Stomach (tissue), 9 donors: ENCODE measurements around the gene NAA11. TPM values are rescaled to one million over a fixed set of nuclear protein-coding genes. Genes with fewer than 3 reads are reported as not detected.

ENCODE experiments used
- DNase-seq, 2 donors: peaks; one replicate each; pipeline versions ENCODE4 v3.0.0 to v3.0.0-alpha.2; 2013 to 2019
- H3K27ac ChIP-seq, 5 donors: fragments of 200-600 bp in 4 of 5; sonication (generic) in 4 of 5; one replicate each; pipeline ENCODE4 v1.5.1; 2013 to 2019; ENCODE audit warnings: mild to moderate bottlenecking in 1 of 5, moderate library complexity in 1 of 5
- H3K27me3 ChIP-seq, 3 donors: fragments of 200-600 bp; sonication (generic); one replicate each; pipeline ENCODE4 v1.5.1; 2017 to 2019; ENCODE audit warnings: mixed run types in 1 of 3
- H3K36me3 ChIP-seq, 4 donors: fragments of 200-600 bp; sonication (generic); 1 replicate in 3 of 4; 2 replicates in 1 of 4; pipeline ENCODE4 v1.5.1; 2016 to 2019
- H3K4me1 ChIP-seq, 4 donors: fragments of 200-600 bp; sonication (generic); one replicate each; pipeline ENCODE4 v1.5.1; 2016 to 2019
- H3K4me3 ChIP-seq, 4 donors: fragments of 200-600 bp; sonication (generic) in 3 of 4; one replicate each; pipeline ENCODE4 v1.5.1; 2016 to 2019; ENCODE audit warnings: mild to moderate bottlenecking in 1 of 4
- H3K9me3 ChIP-seq, 4 donors: fragments of 200-600 bp; sonication (generic); one replicate each; pipeline ENCODE4 v1.5.1; 2016 to 2019
- EP300 ChIP-seq: sonication (generic); formaldehyde crosslinking; IDR thresholded peaks from one replicate; pipeline ENCODE4 v1.6.1; 2017; ENCODE audit warnings: antibody characterized with exemption
- POLR2A ChIP-seq, 4 donors: fragments of 450-650 bp; IDR thresholded peaks; one replicate each; pipeline ENCODE4 v1.6.1; 2016; ENCODE audit warnings: antibody characterized with exemption in 4 of 4, control low read depth in 2 of 4, mild to moderate bottlenecking in 1 of 4, moderate library complexity in 1 of 4
- POLR2AphosphoS5 ChIP-seq, 3 donors: sonication (generic); formaldehyde crosslinking; IDR thresholded peaks; one replicate each; pipeline ENCODE4 v1.6.1; 2016; ENCODE audit warnings: antibody characterized with exemption in 3 of 3
- WGBS, 5 donors: extraction: QIAGEN DNeasy Blood & Tissue Kit in 3 of 5; methylation state at CpG; one replicate each; pipeline versions ENCODE4 v1.1.5 to v1.1.7; 2013 to 2018; 5-methylcytosine and 5-hydroxymethylcytosine counted together
- intact Hi-C: fragments of 100-400 bp; cut with DNase I; formaldehyde crosslinking; loops from one replicate; pipeline ENCODE4 v1.15.1; 2023; ENCODE audit warnings: low total_unique reads
- polyA plus RNA-seq, 3 donors: library from polyadenylated mRNA; stranded (reverse); fragments of 200-250 nt; gene quantifications; one replicate each; pipeline ENCODE4 v1.2.3, GENCODE V29; 2013
- total RNA-seq, 5 donors: library from RNA; depleted of rRNA; stranded (reverse); fragments of >200 nt; gene quantifications; one replicate each; pipeline versions ENCODE4 v1.1.0 to v1.2.3, GENCODE V29; 2014 to 2016
- TF ChIP-seq, protein P1 (sequence below), 7 experiments: fragments of 450-650 bp in 4 of 7; fragments of 200-600 bp in 3 of 7; sonication (generic) in 3 of 7; IDR thresholded peaks; one replicate each; pipeline ENCODE4 v1.5.1; 2016 to 2019; ENCODE audit warnings: antibody characterized with exemption in 7 of 7, control low read depth in 2 of 7, mild to moderate bottlenecking in 1 of 7
- donor health status: healthy with polysubstance abuse.
- donor health status: Bipolar disorder and iron deficiency.
- donor health status: healthy.

NAA11 gene
- total and polyA plus RNA-seq, 8 donors, result not detected

DNA sequence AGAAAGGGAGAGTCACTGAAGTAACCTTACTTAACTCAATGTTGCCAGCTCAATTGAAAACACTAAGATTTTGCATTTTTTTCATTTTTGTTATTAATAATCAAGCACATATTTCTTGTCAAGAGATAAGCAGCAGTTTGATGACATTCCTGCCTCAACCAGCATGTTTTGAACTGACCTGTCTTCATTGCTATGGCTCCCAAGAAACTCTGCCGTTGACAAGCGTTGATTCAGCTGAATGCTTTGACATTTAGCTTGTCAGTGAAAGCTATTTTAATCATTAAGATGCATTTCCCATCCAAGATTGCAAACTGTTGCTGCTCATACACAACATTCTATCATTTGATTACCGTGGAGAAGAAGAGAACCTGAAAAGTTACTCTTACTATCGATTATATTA is 5.9 kb downstream of the NAA11 start:
- no peaks in the 10 kb centered on the region for H3K4me1 ChIP-seq
- 67 to 82% (median 72%) methylated on average over 4 of the region's 4 CpGs for WGBS, 5 donors

GRCh38 chr4:79317711-79318110 is 8.2 kb downstream of the NAA11 start:
- no peak for TF ChIP-seq POLR2AphosphoS5 (IDR thresholded peaks at IDR 0.05)
- TF ChIP-seq, protein P1, sequence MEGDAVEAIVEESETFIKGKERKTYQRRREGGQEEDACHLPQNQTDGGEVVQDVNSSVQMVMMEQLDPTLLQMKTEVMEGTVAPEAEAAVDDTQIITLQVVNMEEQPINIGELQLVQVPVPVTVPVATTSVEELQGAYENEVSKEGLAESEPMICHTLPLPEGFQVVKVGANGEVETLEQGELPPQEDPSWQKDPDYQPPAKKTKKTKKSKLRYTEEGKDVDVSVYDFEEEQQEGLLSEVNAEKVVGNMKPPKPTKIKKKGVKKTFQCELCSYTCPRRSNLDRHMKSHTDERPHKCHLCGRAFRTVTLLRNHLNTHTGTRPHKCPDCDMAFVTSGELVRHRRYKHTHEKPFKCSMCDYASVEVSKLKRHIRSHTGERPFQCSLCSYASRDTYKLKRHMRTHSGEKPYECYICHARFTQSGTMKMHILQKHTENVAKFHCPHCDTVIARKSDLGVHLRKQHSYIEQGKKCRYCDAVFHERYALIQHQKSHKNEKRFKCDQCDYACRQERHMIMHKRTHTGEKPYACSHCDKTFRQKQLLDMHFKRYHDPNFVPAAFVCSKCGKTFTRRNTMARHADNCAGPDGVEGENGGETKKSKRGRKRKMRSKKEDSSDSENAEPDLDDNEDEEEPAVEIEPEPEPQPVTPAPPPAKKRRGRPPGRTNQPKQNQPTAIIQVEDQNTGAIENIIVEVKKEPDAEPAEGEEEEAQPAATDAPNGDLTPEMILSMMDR (IDR thresholded peaks at IDR 0.05), result no peak
- TF ChIP-seq POLR2A (IDR thresholded peaks at IDR 0.05), result no peak
- TF ChIP-seq EP300, result no peak
- no peaks in the 10 kb centered on the region for H3K36me3 ChIP-seq
- no peaks in the 10 kb centered on the region for H3K9me3 ChIP-seq
- DNase-seq, result no peak
- no peak overlapping the region for H3K27ac ChIP-seq
- H3K27me3 ChIP-seq, result no peaks in the 10 kb centered on the region
- intact Hi-C loops, result no loop called here
- no peaks in the 10 kb centered on the region for H3K4me1 ChIP-seq
- H3K4me3 ChIP-seq, result no peak overlapping the region

More for the DNA sequence above, 5.9 kb downstream of the NAA11 start:
- Histone ChIP-seq H3K9me3 (no peaks in the 10 kb centered on the region), H3K4me3 (no peak overlapping the region), H3K36me3 (no peaks in the 10 kb centered on the region), H3K27ac (no peak overlapping the region), H3K27me3 (no peaks in the 10 kb centered on the region)
- TF ChIP-seq EP300 (no peak), POLR2AphosphoS5 (IDR thresholded peaks at IDR 0.05) (no peak), POLR2A (IDR thresholded peaks at IDR 0.05) (no peak)
- TF ChIP-seq, protein P1 (IDR thresholded peaks at IDR 0.05), result no peak
- intact Hi-C loops, result no loop called here
- no peak for DNase-seq

- no peaks in the 10 kb centered on the region for H3K9me3 ChIP-seq
- no peak overlapping the region for H3K27ac ChIP-seq
- H3K4me1 ChIP-seq, result no peaks in the 10 kb centered on the region
- H3K4me3 ChIP-seq, result no peak overlapping the region
- TF ChIP-seq POLR2A (IDR thresholded peaks at IDR 0.05) (no peak), EP300 (no peak), POLR2AphosphoS5 (IDR thresholded peaks at IDR 0.05) (no peak)
- TF ChIP-seq, protein P1 (IDR thresholded peaks at IDR 0.05), result no peak
- 46 to 74% (median 63%) methylated on average over 2 of the region's 2 CpGs for WGBS, 5 donors
- no peak for DNase-seq
- no peaks in the 10 kb centered on the region for H3K27me3 ChIP-seq
- no peaks in the 10 kb centered on the region for H3K36me3 ChIP-seq
- intact Hi-C loops, result no loop called here
Observed at GRCh38 chr4:79315891-79316290, 10.0 kb downstream of the NAA11 start.

DNA sequence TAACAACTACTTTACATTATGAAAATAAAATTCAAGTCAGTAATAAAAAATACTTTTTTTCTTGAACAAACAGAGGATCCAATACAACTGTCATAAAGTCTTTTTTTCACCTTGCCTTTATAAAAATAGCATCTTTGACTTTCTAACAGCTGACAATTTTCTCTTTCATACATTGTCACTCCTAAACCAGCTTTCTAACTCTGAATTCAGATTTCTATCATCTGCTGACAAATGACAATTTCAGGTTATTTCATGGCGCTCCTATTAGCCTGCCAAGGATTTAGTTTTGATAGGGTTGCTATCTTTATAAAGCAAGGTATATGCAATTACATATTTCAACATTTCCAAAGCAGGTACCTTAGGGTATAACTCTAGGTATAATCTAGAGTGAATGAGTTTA is 14.6 kb downstream of the NAA11 start:
- Histone ChIP-seq H3K4me3 (no peak overlapping the region), H3K27ac (no peak overlapping the region), H3K27me3 (no peaks in the 10 kb centered on the region), H3K9me3 (no peaks in the 10 kb centered on the region), H3K36me3 (no peaks in the 10 kb centered on the region), H3K4me1 (no peaks in the 10 kb centered on the region)
- 89 to 97% (median 93%) methylated on average over 1 of the region's 1 CpG for WGBS, 5 donors
- TF ChIP-seq POLR2A (IDR thresholded peaks at IDR 0.05) (no peak), POLR2AphosphoS5 (IDR thresholded peaks at IDR 0.05) (no peak), EP300 (no peak)
- TF ChIP-seq, protein P1 (IDR thresholded peaks at IDR 0.05), result no peak
- intact Hi-C loops, result no loop called here
- no peak for DNase-seq
